Astrocyte (in vitro differentiated cells and primary cell): Measurements from ENCODE around the gene ZMPSTE24. TPM values are rescaled to one million over a fixed set of nuclear protein-coding genes. Genes with fewer than 3 reads are reported as not detected.

ENCODE experiments used
- DNase-seq: peaks from one replicate; pipeline ENCODE4 v3.0.0-alpha.2; 2010; ENCODE audit warnings: low read depth
- FAIRE-seq: peaks from 2 replicates; lab custom pipeline; 2011; peaks lifted over from hg19 to GRCh38; lab: Jason Lieb, UNC
- H2AFZ ChIP-seq: 2 replicates; pipeline ENCODE4 v1.6.0; 2012; ENCODE audit warnings: low read depth, low read length, inconsistent platforms
- H3K27ac ChIP-seq: 2 replicates; pipeline ENCODE4 v1.5.1; 2011; ENCODE audit warnings: low read depth, low read length, inconsistent platforms
- H3K27me3 ChIP-seq: 2 replicates; pipeline ENCODE4 v1.6.0; 2011; ENCODE audit warnings: low read length, inconsistent platforms; ENCODE audit not compliant: insufficient read depth
- H3K36me3 ChIP-seq: 2 replicates; pipeline ENCODE4 v1.5.1; 2011; ENCODE audit warnings: low read length, inconsistent platforms; ENCODE audit not compliant: insufficient read depth
- H3K4me1 ChIP-seq: 2 replicates; pipeline ENCODE4 v1.5.1; 2011; ENCODE audit warnings: low read length, inconsistent platforms; ENCODE audit not compliant: insufficient read depth
- H3K4me2 ChIP-seq: 2 replicates; pipeline ENCODE4 v1.6.0; 2012; ENCODE audit warnings: low read length, inconsistent platforms
- H3K4me3 ChIP-seq: 2 replicates; pipeline ENCODE4 v1.5.1; 2011; ENCODE audit warnings: low read depth, mild to moderate bottlenecking, low read length, inconsistent platforms; ENCODE audit not compliant: insufficient read depth
- H3K79me2 ChIP-seq: 2 replicates; pipeline ENCODE4 v1.6.0; 2012; ENCODE audit warnings: mild to moderate bottlenecking, low read length, inconsistent platforms; ENCODE audit not compliant: insufficient read depth
- H3K9ac ChIP-seq: 2 replicates; pipeline ENCODE4 v1.6.0; 2012; ENCODE audit warnings: mild to moderate bottlenecking, low read length, inconsistent platforms
- H3K9me3 ChIP-seq: 2 replicates; pipeline ENCODE4 v1.5.1; 2012; ENCODE audit warnings: low read depth, mild to moderate bottlenecking, low read length, inconsistent platforms; ENCODE audit not compliant: insufficient read depth
- H4K20me1 ChIP-seq: 2 replicates; pipeline ENCODE4 v1.6.0; 2012; ENCODE audit warnings: low read length, inconsistent platforms; ENCODE audit not compliant: insufficient read depth
- H3K27ac Mint-ChIP-seq: one replicate; pipeline ENCODE4 v1.8.0; 2021; ENCODE audit warnings: mild to moderate bottlenecking, mixed read lengths; ENCODE audit not compliant: unreplicated experiment
- H3K27me3 Mint-ChIP-seq: one replicate; pipeline ENCODE4 v1.8.0; 2021; ENCODE audit warnings: low read depth, mixed read lengths; ENCODE audit not compliant: unreplicated experiment
- H3K36me3 Mint-ChIP-seq: one replicate; pipeline ENCODE4 v1.8.0; 2021; ENCODE audit warnings: low read depth, mixed read lengths; ENCODE audit not compliant: unreplicated experiment
- H3K4me1 Mint-ChIP-seq: one replicate; pipeline ENCODE4 v1.8.0; 2021; ENCODE audit warnings: low read depth, mixed read lengths; ENCODE audit not compliant: unreplicated experiment
- H3K4me3 Mint-ChIP-seq: one replicate; pipeline ENCODE4 v1.8.0; 2021; ENCODE audit warnings: mild to moderate bottlenecking, moderate library complexity, mixed read lengths; ENCODE audit not compliant: unreplicated experiment
- H3K9me3 Mint-ChIP-seq: one replicate; pipeline ENCODE4 v1.8.0; 2021; ENCODE audit warnings: mild to moderate bottlenecking, mixed read lengths; ENCODE audit not compliant: unreplicated experiment
- CTCF ChIP-seq: IDR thresholded peaks from 2 replicates; pipeline ENCODE4 v1.5.1; 2011; ENCODE audit warnings: low read depth, mild to moderate bottlenecking, inconsistent platforms, low read length, moderate library complexity; ENCODE audit not compliant: insufficient read depth
- EZH2 ChIP-seq: IDR thresholded peaks from 2 replicates; pipeline ENCODE4 v1.6.1; 2012; ENCODE audit warnings: mild to moderate bottlenecking, low read length, inconsistent platforms; ENCODE audit not compliant: insufficient read depth
- total RNA-seq: library from RNA; stranded (reverse); gene quantifications from 2 replicates; pipeline ENCODE4 v1.2.1, GENCODE V29; 2021

The ZMPSTE24 gene
- total RNA-seq, 1 donor from 2014 or later, result 62.4 TPM

DNA sequence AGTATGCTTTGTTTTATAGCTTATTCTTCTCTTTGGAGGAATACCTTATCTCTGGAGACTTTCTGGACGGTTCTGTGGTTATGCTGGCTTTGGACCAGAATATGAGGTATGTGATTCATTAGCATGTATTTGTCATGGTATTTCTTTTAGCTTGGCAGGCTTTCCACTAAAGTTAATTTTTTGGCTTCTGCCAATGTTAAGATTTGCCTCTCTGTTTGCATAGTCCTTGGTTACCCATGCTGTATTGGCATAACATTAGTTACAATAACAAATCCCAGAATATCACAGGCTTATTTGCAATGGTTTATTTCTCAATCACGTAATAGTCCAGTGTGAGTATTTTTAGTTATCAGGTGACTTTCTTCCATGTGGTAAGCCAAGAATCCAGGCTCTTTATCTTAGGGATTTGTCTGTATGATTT lies 9.7 kb downstream of the ZMPSTE24 start:
- Histone ChIP-seq H3K27me3 (no peaks in the 10 kb centered on the region), H3K27ac (peak overlapping the region; percentile 96), H3K9ac (peak overlapping the region; percentile 79), H3K4me2 (peak overlapping the region; percentile 63), H3K36me3 (peaks cover 49% of the 10 kb centered on the region), H2AFZ (no peak overlapping the region), H3K4me1 (peaks cover 27% of the 10 kb centered on the region), H3K4me3 (no peak overlapping the region), H4K20me1 (peaks cover 11% of the 10 kb centered on the region), H3K9me3 (no peaks in the 10 kb centered on the region), H3K79me2 (peaks cover 30% of the 10 kb centered on the region)
- H3K4me3 Mint-ChIP-seq, result no peak overlapping the region
- FAIRE-seq (peak; percentile 94), DNase-seq (peak; percentile 98)
- H3K4me1 Mint-ChIP-seq, result peaks cover 16% of the 10 kb centered on the region
- H3K27me3 Mint-ChIP-seq, result no peaks in the 10 kb centered on the region
- no peak for TF ChIP-seq CTCF
- TF ChIP-seq EZH2, result no peak
- H3K9me3 Mint-ChIP-seq, result no peaks in the 10 kb centered on the region
- no peak overlapping the region for H3K27ac Mint-ChIP-seq
- peaks cover 17% of the 10 kb centered on the region for H3K36me3 Mint-ChIP-seq

DNA sequence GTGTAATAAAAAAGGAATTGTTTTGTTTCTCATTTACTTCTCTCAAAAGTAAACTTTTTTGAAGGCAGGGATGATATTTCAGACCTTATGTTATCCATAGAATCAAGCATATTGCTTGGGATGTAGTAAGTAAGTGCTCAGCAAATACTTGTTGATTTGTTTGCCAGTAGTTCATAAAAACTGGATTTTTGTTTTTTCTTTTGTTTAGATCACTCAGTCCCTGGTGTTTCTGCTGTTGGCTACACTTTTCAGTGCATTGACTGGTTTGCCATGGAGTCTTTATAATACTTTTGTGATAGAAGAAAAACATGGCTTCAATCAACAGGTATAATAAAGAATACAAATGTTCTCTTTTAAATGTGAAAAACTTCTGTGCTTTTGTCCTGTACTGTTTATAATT lies 10.2 kb downstream of the ZMPSTE24 start:
- Mint-ChIP-seq H3K4me3 (no peak overlapping the region), H3K27me3 (no peaks in the 10 kb centered on the region), H3K9me3 (no peaks in the 10 kb centered on the region), H3K36me3 (peaks cover 20% of the 10 kb centered on the region), H3K27ac (no peak overlapping the region), H3K4me1 (peaks cover 16% of the 10 kb centered on the region)
- H3K79me2 ChIP-seq, result peaks cover 29% of the 10 kb centered on the region
- FAIRE-seq, result no peak
- H4K20me1 ChIP-seq, result peaks cover 7% of the 10 kb centered on the region
- H3K27ac ChIP-seq, result peak overlapping the region; percentile 96
- TF ChIP-seq EZH2, result no peak
- TF ChIP-seq CTCF, result no peak
- no peaks in the 10 kb centered on the region for H3K27me3 ChIP-seq
- no peaks in the 10 kb centered on the region for H3K9me3 ChIP-seq
- H3K36me3 ChIP-seq, result peaks cover 48% of the 10 kb centered on the region
- peak overlapping the region; percentile 63 for H3K4me2 ChIP-seq
- H3K4me3 ChIP-seq, result no peak overlapping the region
- H2AFZ ChIP-seq, result no peak overlapping the region
- peaks cover 27% of the 10 kb centered on the region for H3K4me1 ChIP-seq
- no peak for DNase-seq
- H3K9ac ChIP-seq, result peak overlapping the region; percentile 79

DNA sequence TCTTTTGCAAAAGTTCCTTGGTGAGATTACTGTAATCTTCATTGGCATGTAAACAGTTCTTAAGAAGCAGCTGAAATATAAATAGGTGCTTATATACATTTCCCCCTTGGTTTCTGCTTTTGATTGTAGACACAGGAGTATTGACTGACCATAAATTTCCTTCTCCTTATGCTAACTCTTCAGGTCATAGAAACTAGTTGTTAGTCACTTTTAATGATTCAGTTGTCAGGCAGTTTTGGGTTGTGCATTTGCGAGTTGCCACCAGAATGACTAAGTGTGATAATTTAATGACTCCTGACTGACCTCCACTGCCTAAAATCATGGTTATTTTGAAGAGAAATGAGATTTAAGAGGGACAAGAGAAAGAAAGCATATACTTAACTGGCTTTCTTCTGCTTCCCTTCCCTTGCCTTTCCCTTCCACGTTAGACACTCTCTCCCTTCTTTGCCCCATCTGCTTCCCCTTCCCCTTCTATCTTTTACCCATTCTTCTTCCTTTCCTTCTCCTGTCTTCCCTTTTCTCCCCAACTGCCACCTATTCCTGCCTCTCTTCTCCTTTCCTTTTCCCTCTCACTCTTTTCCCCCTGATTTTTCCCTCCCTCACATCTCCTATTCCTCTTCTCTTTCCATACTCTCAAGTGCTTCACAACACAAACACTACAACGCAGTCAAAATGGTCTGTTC lies 12.3 kb downstream of the ZMPSTE24 start:
- Histone ChIP-seq H3K9me3 (no peaks in the 10 kb centered on the region), H3K27me3 (no peaks in the 10 kb centered on the region), H3K9ac (peak overlapping the region; percentile 3), H2AFZ (no peak overlapping the region), H4K20me1 (peaks cover 6% of the 10 kb centered on the region), H3K36me3 (peaks cover 50% of the 10 kb centered on the region), H3K27ac (no peak overlapping the region), H3K4me3 (no peak overlapping the region), H3K4me2 (no peak overlapping the region), H3K4me1 (peaks cover 27% of the 10 kb centered on the region), H3K79me2 (peaks cover 24% of the 10 kb centered on the region)
- Mint-ChIP-seq H3K4me1 (peaks cover 16% of the 10 kb centered on the region), H3K4me3 (peak overlapping the region; percentile 21), H3K36me3 (peaks cover 18% of the 10 kb centered on the region), H3K27me3 (no peaks in the 10 kb centered on the region), H3K27ac (no peak overlapping the region), H3K9me3 (no peaks in the 10 kb centered on the region)
- DNase-seq (peak; percentile 39), FAIRE-seq (no peak)
- TF ChIP-seq EZH2 (no peak), CTCF (no peak)
